ENCODE data around the gene CALML3.

Gene CALML3

DNA sequence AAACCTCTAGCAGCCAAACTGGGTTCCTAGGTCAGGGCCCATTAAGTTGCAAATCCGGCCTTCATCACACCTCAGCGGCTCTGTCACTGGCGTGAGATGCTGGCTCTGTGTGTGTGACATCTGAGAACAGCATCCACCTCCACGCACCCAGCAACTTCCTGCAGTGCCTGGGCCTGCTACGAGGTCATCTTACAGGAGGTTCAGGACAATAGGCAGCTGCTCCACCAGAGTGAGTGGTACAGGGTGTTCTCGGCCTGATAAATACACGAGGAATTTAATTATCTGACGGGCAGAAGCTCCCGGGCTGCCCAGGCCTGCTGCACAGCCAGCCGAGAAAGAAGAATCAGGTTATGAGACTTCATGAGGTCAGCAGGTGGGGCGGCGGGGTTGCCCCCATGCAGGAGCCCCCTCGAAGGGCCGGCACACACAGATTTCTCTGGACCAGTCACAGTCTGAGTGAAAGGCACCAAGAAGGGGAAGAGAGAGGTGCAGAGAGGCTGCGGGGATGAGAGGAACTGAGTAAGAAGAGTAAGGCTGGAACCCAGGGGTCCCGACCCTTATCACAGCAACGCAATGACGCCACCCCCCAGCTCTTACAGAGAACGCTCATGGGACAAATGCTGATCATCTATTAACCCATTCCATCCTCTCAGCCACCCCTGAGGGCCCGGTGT lies 49.3 kb downstream of the CALML3 start:
- no peak for DNase-seq

DNA sequence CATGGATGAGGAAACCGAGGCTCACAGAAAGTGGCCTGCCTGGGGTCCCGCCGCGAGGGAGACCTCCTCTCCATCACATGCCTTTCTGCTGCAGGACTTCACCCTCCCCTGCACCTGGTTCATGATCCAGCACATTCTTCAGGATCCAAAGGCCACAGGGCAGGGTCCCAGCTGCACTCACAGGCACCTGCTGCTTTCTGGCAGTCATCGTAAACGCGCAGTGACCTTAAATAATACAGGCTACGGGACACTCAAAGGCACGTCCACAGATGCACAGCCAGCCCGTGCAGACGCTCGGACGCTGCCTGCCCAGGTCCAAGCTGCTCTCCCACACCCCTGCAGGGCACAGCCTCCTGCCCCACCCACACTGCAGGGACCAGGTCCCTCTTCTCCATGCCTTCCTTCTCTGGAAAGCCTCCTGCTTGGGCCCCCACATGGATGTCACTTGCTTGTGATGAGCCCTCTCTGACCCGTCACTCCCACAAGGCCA lies 49.9 kb downstream of the CALML3 start:
- no peak for DNase-seq

DNA sequence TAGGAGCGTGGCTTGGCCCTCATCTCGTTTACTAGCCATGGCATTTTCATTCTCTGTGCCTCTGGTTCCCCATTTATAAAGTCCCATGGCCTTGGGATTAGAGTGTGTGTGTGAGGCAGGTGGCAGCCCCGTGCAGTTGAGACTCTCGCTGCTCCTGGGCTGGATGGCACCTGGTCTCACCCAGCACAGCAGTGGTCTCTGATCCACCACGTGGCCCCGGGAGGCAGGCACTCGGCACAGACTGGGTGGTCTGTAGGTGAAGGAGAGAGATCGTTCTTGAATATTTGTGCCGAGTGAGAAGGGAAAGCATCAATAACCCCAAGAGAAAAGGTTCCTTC lies 50.4 kb downstream of the CALML3 start:
- no peak for DNase-seq

DNA sequence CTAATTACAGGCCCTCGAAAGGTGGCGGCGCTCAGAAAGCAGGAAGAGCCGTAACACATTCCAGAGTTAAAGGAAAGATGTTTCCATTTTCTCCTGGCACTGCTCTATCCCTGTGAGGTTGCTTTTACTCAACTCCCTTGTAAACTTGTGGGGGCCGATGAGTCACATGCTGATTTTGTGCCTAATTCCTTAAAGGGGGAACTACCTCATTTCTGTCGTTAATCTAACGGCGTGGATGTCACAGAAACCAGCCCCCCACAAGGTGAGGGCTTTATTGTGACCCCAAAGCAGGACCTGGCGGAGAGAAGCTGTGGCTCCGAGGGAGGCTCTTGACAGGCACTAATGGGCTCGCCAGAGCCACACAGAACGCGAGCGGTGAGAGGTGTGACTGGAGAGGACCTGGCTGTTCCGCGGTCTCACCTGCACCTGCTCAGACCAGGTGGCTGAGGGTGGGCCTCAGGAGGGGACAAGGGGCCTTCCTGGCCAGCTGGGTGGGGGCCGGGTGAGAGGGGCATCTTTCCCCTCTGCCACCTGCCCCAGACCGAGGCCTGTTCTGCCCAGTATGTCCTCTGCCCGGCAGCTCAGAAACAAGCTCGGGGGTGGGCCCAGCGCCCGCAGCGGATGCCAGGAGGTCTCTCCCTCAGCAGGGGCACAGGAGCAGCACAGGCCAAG lies 50.9 kb downstream of the CALML3 start:
- no peak for DNase-seq

DNA sequence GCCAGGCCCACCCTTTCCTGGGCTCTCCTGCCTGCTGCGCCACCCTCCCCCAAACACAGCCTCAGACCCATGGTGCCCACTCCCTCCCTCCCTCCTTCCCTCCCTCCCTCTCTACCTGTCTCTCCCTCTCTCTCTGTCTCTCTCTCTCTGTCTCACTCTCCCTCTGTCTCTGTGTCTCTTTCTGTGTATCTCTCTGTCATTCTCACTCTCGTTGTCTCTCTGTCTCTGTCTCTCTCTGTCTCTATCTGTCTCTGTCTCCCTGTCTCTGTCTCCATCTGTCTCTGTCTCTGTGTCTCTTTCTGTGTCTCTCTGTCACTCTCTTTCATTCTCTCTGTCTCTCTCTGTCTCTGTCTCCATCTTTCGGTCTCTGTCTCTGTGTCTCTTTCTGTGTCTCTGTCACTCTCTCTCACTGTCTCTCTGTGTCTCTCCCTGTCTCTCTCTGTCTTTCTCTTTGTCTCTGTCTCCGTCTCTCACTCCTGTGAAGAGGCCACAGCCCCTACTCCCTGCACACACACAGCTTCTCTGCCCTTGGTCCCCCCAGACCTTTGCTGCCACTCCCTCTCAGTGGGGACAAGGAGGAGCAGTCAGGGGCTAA lies 51.5 kb downstream of the CALML3 start:
- no peak for DNase-seq

Data from activated CD4-positive, alpha-beta T cell treated with anti-CD3 and anti-CD28 coated beads, Interleukin-2, amount 50 U/mL, for 4 hours (primary cell).